Activated CD8-positive, alpha-beta memory T cell treated with anti-CD3 and anti-CD28 coated beads, Interleukin-2, amount 50 U/mL, for 1 hour (primary cell): ENCODE measurements around the gene RAB23.

Experiments used
- DNase-seq: peaks from one replicate; pipeline ENCODE4 v3.0.0-alpha.2; 2020; ENCODE audit errors: extremely low read depth

The RAB23 gene

GRCh38 chr6:57180596-57180995, 41.5 kb downstream of the RAB23 start:
- no peak for DNase-seq

GRCh38 chr6:57177545-57178265, 44.4 kb downstream of the RAB23 start:
- DNase-seq: no peak

- DNase-seq: no peak
Observed at GRCh38 chr6:57174511-57174907, 47.6 kb downstream of the RAB23 start.

- DNase-seq: no peak
Observed at GRCh38 chr6:57173886-57174510, 48.1 kb downstream of the RAB23 start.

DNA sequence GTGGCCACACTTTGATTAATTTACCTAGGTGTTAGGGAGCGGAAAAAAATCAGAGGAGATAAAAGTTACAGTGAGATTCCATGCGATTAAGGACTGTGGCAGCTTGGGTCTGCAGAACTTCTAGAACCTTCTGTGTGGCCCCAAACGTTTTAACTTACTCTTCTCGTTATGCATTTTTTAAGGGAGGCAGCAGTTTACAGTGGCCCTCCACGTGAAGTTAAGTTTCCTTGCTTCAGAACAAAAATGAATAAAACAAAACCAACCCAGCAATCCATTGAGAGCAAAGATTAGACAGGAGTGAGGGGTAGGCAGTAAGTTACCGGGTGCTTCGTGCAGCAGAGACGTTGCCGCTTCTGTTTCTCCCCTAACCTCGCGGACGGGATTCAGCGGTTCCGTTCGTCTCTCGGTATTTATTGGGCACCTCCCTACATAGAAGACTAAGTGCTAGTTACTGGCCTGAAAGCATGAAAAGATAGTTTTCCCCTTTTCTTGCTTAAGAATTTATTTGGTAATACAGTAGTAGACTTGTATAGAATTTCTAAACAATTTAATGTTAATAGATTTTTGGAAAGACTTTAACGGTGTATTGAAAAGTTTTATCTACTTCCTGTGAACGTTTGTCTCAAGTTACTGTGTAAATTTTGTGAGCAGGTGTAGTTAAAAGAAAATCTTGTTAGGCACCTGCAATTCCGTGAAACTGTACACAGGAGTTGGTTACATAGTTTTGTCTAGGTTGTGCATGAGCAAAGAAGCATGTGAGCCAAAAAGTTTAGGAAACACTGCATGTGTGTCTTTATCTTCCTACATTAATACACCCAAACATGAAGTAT, 48.8 kb downstream of the RAB23 start:
- no peak for DNase-seq

DNA sequence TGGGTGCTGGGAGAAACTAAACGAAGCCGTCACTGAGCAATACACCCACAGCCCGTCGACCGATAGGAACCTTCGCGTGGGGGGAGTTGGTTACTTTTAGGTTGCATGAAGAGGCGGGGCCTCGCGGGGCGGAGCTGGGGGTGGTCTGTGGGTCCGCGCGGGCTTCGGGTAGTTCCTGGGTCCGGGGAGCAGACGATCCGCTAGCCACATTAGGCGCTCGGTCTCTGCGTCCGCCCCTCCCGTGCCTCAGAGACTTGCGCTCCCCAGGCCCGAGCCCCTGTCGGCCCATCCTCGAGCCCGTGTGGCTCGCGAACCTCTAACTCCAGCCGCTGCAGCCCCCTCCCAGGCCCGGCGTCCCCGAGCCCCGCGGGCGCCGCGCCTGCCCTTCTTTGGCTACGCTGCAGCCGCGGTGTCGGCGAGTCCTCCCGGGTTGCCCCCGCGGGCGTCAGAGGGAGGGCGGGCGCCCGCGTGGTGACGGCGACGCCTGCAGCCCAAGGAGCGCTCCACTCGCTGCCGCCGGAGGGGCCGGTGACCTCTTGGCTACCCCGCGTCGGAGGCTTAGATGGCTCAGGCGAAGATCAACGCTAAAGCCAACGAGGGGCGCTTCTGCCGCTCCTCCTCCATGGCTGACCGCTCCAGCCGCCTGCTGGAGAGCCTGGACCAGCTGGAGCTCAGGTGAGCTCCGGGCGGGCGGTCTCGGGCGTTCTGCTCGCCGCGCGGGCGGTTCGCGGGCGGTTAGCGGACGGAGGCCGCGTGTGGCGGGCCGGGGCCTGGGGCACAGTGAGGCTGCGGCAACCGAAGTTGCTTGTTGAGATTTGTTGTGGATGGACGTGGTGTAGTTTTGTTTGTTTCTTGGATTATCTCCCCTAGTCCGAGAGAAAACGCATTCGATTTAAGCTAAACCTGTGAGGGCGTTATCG, 49.7 kb downstream of the RAB23 start, which contains the start of gene BAG2:
TSS of gene BAG2 (plus strand) at position 191 of the 920 bp plus-strand sequence. CDS start at position 563, 372 bp downstream.
- peak; percentile 79 for DNase-seq

GRCh38 chr6:57165080-57165479, 57.0 kb downstream of the RAB23 start:
- DNase-seq: no peak

DNA sequence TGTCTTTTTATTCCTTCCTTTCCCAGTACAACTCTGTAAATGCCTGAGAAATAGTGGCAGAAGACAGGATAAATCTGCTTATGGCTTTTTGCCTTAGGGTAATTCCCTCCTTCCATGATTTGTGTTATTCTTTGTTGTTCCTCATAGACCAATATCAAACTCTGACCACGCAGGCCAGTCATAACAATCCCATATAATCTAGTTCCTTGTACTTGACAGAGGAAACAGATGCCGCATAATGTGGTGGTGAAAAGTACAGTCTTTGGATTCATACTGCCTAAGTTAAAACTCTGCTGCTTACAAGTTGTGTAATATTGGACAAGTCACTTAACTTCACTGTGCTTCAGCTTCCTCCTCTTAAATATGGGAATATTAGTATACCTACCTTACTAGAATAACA, 58.2 kb downstream of the RAB23 start:
- no peak for DNase-seq

GRCh38 chr6:57162516-57162915, 59.6 kb downstream of the RAB23 start:
- DNase-seq: no peak

GRCh38 chr6:57162028-57162427, 60.1 kb downstream of the RAB23 start:
- no peak for DNase-seq

DNA sequence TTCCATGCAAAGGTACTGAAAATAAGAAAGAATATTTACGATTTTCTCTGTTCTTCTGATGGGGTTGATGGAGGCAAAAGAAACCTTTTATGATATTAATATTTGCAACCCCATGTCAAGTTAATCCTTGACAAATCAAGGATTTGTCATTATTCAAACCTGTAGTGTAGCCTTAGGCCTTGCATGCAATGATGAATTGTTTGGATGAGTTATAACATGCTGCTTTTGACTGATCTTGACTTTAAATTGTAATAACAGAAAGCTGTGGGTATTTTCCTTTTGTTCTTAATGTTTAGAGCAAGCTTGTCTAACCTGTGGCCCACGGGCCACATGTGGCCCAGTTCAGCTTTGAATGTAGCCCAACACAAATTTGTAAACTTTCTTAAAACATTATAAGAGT, 63.0 kb downstream of the RAB23 start:
- no peak for DNase-seq

- DNase-seq: no peak
Observed at GRCh38 chr6:57158658-57159057, 63.4 kb downstream of the RAB23 start.

GRCh38 chr6:57147955-57148858, 73.9 kb downstream of the RAB23 start:
- no peak for DNase-seq

DNA sequence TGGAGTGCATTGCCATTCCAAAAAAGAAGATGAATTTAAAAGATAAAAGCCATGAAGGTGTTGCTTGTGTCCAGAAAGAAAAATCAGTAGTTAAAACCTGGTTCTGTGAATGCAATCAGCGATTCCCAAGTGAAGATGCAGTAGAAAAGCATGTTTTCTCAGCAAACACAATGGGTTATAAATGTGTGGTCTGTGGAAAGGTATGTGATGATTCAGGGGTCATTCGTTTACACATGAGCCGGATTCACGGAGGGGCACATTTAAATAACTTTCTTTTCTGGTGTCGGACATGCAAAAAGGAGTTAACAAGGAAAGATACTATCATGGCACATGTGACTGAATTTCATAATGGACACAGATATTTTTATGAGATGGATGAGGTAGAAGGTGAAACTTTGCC, 74.7 kb downstream of the RAB23 start:
- no peak for DNase-seq

- DNase-seq: no peak
Observed at GRCh38 chr6:57143690-57144089, 78.4 kb downstream of the RAB23 start.

DNA sequence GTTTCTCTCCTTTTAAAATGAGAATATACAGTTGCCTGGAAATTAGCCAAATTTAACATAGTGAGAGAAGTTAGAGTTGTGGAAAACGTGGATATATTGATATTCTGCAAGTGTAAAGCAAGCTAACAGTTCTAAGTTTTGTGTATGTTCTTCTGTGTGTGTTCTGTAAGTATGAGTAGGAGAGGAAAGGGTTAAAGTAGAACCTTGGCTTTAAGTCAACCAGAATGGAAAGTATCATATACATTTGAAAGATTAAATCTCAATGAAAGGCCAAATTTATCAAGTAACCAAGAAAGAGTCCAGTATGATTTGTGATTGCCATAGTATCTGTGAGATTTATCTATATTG, 80.0 kb downstream of the RAB23 start:
- DNase-seq: no peak

GRCh38 chr6:57141451-57142177, 80.5 kb downstream of the RAB23 start:
- no peak for DNase-seq

- DNase-seq: no peak
Observed at GRCh38 chr6:57138026-57138425, 84.1 kb downstream of the RAB23 start.

- no peak for DNase-seq
Observed at GRCh38 chr6:57137350-57137749, 84.8 kb downstream of the RAB23 start.
